SU-DHL-6 (cell line): ENCODE measurements around the gene UNC5B.

Experiments used
- H2AFZ ChIP-seq: fragments of 200-600 bp; sonication (generic); 2 replicates; pipeline ENCODE4 v1.6.1; 2014; ENCODE audit warnings: low read depth, mild to moderate bottlenecking, moderate library complexity, mixed read lengths, antibody characterized with exemption, low read length; ENCODE audit not compliant: severe bottlenecking
- H3F3A ChIP-seq: fragments of 200-600 bp; shearing (Covaris generic); 2 replicates; pipeline ENCODE4 v1.6.0; 2016; ENCODE audit warnings: antibody characterized with exemption, mild to moderate bottlenecking; ENCODE audit not compliant: insufficient read depth
- H3K27ac ChIP-seq: fragments of 200-600 bp; sonication (generic); 2 replicates; pipeline ENCODE4 v1.5.1; 2016; ENCODE audit warnings: low read depth, mild to moderate bottlenecking, low read length, moderate library complexity, mixed read lengths
- H3K27me3 ChIP-seq: fragments of 200-600 bp; sonication (generic), shearing (Covaris generic); 2 replicates; pipeline ENCODE4 v1.6.0; 2014; ENCODE audit warnings: mild to moderate bottlenecking, low read length
- H3K36me3 ChIP-seq: fragments of 200-600 bp; sonication (generic); 2 replicates; pipeline ENCODE4 v1.6.1; 2014; ENCODE audit warnings: mild to moderate bottlenecking, low read length, mixed read lengths
- H3K4me2 ChIP-seq: fragments of 300-600, 200-600 bp; shearing (Covaris generic), sonication (generic); 2 replicates; pipeline ENCODE4 v1.6.0; 2014; ENCODE audit warnings: low read length, low read depth, mild to moderate bottlenecking; ENCODE audit not compliant: poor library complexity, severe bottlenecking
- H3K4me3 ChIP-seq: fragments of 200-600 bp; sonication (generic); 2 replicates; pipeline ENCODE4 v1.5.1; 2014; ENCODE audit warnings: antibody characterized with exemption, low read length, mild to moderate bottlenecking, mixed read lengths; ENCODE audit not compliant: insufficient read depth, poor library complexity, severe bottlenecking
- H3K79me2 ChIP-seq: fragments of 200-600 bp; sonication (generic); 2 replicates; pipeline ENCODE4 v1.6.1; 2014; ENCODE audit warnings: mild to moderate bottlenecking, low read length, moderate library complexity; ENCODE audit not compliant: insufficient read depth
- H3K9ac ChIP-seq: fragments of 200-600 bp; sonication (generic); 2 replicates; pipeline ENCODE4 v1.7.0; 2014; ENCODE audit warnings: mild to moderate bottlenecking, low read length
- H3K9me2 ChIP-seq: fragments of 200-600 bp; sonication (generic); replicated peaks from 2 replicates; pipeline ENCODE4 v1.6.1; 2014; ENCODE audit warnings: low read length; ENCODE audit not compliant: insufficient read depth
- H3K9me3 ChIP-seq: fragments of 200-600 bp; sonication (generic); 2 replicates; pipeline ENCODE4 v1.6.1; 2014; ENCODE audit warnings: low read length, mixed read lengths; ENCODE audit not compliant: insufficient read depth
- H4K20me1 ChIP-seq: fragments of 200-600 bp; sonication (generic); 2 replicates; pipeline ENCODE4 v1.6.1; 2014; ENCODE audit warnings: low read depth, mild to moderate bottlenecking, antibody characterized with exemption, low read length, moderate library complexity, mixed read lengths
- EZH2phosphoT487 ChIP-seq: fragments of 200-600 bp; sonication (generic), shearing (Covaris generic); conservative IDR thresholded peaks from 2 replicates; pipeline ENCODE4 v1.6.1; 2018; ENCODE audit warnings: mild to moderate bottlenecking, antibody characterized with exemption, low read length, moderate library complexity, mixed read lengths
- TF ChIP-seq, protein P1 (sequence below): fragments of 200-600 bp; sonication (generic); IDR thresholded peaks from one replicate; pipeline ENCODE4 v1.5.1; 2017; ENCODE audit warnings: antibody characterized with exemption, mild to moderate bottlenecking, low read length, moderate library complexity; ENCODE audit not compliant: insufficient read depth, poor library complexity, severe bottlenecking

UNC5B gene

DNA sequence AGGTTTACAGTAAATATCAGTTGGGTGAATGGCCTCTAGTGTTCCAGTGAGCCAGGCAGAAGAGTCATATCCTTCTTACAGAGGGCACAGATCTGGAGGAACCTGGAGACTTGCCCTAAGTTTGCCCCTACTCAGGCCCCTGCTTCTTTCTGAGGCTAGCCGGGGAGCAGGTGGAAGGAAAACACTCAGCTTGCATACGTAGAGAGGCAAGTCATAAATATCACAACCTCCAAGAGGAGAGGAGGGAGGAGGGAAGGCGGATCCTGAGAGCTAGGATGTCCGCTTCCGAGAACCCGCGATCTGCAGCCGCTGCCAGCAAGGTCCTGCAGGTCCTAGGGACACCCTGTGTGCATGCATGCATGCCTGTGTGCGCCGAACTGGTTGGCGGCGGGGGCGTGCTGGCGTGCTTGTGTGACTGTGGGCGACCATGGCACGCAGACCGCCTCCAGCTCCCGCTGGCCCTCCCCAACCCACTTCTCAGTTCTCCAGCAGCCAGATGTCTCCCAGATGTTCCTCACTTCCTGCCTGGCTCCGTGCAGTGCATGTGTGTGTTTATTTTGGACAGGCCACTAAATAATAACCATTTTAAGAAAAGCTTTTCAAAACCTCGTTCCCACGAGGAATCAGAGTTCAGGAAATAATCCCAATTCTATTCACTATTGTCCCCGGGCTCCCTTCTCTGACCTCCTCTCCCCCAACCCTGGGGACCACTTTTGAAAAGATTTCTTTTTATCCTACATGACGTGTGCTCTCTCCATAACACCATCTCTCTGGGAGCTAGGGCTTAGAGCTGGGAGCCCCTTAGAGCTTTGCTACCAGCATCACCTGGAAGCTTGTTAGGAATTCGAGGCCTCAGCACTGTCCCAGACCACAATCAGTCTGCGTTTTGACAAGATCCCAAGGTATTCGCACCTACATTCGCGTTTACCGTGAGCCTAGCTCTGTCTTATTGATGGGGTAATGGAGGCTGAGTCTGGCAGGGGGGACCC lies 32.4 kb downstream of the UNC5B start:
- Histone ChIP-seq H3K9ac (no peak overlapping the region), H3K4me2 (no peak overlapping the region), H3K27me3 (no peaks in the 10 kb centered on the region), H3K9me2 (no peaks in the 10 kb centered on the region), H2AFZ (no peak overlapping the region), H3K4me3 (no peak overlapping the region), H4K20me1 (no peaks in the 10 kb centered on the region), H3K36me3 (no peaks in the 10 kb centered on the region), H3F3A (no peaks in the 10 kb centered on the region), H3K79me2 (no peaks in the 10 kb centered on the region), H3K9me3 (no peaks in the 10 kb centered on the region), H3K27ac (no peak overlapping the region)
- TF ChIP-seq, protein P1, sequence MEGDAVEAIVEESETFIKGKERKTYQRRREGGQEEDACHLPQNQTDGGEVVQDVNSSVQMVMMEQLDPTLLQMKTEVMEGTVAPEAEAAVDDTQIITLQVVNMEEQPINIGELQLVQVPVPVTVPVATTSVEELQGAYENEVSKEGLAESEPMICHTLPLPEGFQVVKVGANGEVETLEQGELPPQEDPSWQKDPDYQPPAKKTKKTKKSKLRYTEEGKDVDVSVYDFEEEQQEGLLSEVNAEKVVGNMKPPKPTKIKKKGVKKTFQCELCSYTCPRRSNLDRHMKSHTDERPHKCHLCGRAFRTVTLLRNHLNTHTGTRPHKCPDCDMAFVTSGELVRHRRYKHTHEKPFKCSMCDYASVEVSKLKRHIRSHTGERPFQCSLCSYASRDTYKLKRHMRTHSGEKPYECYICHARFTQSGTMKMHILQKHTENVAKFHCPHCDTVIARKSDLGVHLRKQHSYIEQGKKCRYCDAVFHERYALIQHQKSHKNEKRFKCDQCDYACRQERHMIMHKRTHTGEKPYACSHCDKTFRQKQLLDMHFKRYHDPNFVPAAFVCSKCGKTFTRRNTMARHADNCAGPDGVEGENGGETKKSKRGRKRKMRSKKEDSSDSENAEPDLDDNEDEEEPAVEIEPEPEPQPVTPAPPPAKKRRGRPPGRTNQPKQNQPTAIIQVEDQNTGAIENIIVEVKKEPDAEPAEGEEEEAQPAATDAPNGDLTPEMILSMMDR: no peak
- TF ChIP-seq EZH2phosphoT487: no peak

DNA sequence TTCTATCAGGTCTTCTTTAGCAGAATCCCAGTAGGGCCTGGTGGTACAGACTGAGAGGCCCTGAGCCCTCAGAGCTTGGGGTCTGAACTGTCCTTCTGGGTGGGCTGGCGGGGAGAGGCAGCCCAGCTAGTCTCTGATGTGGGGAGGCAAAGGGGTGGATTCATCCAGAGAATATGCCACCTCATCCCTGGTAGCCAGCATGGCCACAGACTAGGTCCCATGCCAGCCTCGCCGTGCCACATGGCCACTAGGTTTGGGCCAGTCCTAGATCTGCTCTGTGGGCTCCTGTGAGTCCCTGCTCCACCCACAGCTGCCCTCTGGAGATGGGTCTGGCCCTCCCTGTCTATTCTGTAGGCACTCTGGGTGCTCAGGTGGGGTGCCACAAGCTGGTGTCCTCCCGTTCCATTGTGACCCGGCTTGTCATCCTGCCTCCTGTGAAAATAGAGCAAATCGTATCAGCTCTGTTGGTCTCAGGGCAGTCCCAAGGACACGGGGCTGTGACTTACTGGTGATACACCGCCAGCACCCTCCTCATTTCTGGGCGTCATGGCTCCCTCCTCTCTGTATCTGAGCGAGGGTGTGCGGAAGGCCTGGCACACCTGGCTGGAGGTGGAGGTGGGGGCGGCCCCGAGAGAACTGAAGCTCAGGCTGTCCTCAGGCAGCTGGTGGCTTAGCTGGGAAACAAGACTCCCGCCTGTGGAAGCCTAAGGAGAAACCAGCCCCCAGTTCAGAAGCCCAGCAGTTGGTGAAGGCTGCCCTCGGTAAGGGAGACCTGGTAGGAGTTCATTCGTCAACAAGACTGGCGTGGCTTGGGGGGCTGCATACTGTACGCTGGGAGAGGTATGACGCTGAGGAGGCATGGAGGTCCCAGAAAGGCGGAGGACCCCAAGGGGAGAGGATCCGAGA lies 33.3 kb downstream of the UNC5B start:
- no peak overlapping the region for H3K4me3 ChIP-seq

DNA sequence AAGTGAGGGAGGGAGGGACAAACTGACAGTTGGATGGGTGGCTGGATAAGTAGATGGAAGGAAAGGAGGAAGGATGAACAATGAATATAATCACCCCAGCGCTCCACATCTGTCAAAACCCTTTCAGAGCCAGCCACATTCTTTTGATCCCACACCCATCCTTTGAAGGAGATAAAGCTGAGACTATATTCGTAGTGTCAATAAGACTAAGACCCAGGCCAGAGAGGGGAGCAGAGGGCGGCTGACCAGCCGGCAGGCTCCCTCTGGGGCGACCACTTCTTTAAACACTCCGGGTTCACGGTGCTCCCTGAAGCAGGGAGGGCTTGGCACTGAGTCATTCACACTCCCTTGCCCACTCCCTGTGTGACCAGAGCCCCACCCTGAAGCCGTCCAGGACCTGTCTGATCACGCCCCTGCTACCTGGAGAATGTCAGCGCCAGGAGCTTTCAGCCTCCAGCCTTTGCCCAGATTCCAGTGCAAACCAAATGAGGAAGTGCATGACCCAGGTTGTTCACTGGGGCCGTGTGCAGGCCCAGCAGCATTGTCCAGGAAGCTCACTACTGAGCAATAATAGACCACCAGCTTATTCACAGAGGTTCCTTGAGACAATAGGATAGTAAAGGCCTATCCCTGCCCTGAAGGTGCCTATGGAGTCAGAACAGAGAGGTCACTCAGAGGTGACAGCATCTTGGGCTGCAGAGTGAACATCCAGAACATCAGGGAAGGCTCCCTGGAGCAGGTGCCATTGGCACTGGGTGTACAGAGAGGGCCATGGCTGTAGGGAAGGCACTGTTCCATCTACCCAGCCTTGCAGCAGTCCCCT lies 34.4 kb downstream of the UNC5B start:
- no peaks in the 10 kb centered on the region for H4K20me1 ChIP-seq
- no peaks in the 10 kb centered on the region for H3K79me2 ChIP-seq
- H3K9ac ChIP-seq: no peak overlapping the region
- H3K4me3 ChIP-seq: no peak overlapping the region
- no peak overlapping the region for H2AFZ ChIP-seq
- no peaks in the 10 kb centered on the region for H3K27me3 ChIP-seq
- no peaks in the 10 kb centered on the region for H3F3A ChIP-seq
- no peaks in the 10 kb centered on the region for H3K9me2 ChIP-seq
- H3K27ac ChIP-seq: no peak overlapping the region
- H3K9me3 ChIP-seq: no peaks in the 10 kb centered on the region
- H3K36me3 ChIP-seq: no peaks in the 10 kb centered on the region
- H3K4me2 ChIP-seq: no peak overlapping the region
- TF ChIP-seq, protein P1: no peak
- no peak for TF ChIP-seq EZH2phosphoT487

More for the DNA sequence above, 33.3 kb downstream of the UNC5B start:
- Histone ChIP-seq H3F3A (no peaks in the 10 kb centered on the region), H3K9ac (no peak overlapping the region), H3K27ac (no peak overlapping the region), H3K9me2 (no peaks in the 10 kb centered on the region), H2AFZ (no peak overlapping the region), H3K36me3 (no peaks in the 10 kb centered on the region), H4K20me1 (no peaks in the 10 kb centered on the region), H3K4me2 (no peak overlapping the region), H3K27me3 (no peaks in the 10 kb centered on the region), H3K79me2 (no peaks in the 10 kb centered on the region), H3K9me3 (no peaks in the 10 kb centered on the region)
- TF ChIP-seq, protein P1: no peak
- TF ChIP-seq EZH2phosphoT487: no peak
